Astrocyte of the cerebellum (primary cell): Measurements from ENCODE around the gene SPRY2.

ENCODE experiments used
- DNase-seq: peaks from one replicate; pipeline ENCODE4 v3.0.0-alpha.2; 2011; ENCODE audit warnings: low read depth
- H3K4me3 ChIP-seq: 2 replicates; pipeline ENCODE4 v1.5.1; 2011; ENCODE audit warnings: mild to moderate bottlenecking, low read depth, low read length, moderate library complexity
- in situ Hi-C: cut with HindIII; loops from 2 replicates; pipeline ENCODE4 v1.10.0; 2017; ENCODE audit warnings: low sequenced_read_pairs
- TF ChIP-seq, protein P1 (sequence below): IDR thresholded peaks from 2 replicates; pipeline ENCODE4 v1.5.1; 2012; ENCODE audit warnings: low read length, low read depth, moderate library complexity, mild to moderate bottlenecking; ENCODE audit errors: missing control alignments

The SPRY2 gene

DNA sequence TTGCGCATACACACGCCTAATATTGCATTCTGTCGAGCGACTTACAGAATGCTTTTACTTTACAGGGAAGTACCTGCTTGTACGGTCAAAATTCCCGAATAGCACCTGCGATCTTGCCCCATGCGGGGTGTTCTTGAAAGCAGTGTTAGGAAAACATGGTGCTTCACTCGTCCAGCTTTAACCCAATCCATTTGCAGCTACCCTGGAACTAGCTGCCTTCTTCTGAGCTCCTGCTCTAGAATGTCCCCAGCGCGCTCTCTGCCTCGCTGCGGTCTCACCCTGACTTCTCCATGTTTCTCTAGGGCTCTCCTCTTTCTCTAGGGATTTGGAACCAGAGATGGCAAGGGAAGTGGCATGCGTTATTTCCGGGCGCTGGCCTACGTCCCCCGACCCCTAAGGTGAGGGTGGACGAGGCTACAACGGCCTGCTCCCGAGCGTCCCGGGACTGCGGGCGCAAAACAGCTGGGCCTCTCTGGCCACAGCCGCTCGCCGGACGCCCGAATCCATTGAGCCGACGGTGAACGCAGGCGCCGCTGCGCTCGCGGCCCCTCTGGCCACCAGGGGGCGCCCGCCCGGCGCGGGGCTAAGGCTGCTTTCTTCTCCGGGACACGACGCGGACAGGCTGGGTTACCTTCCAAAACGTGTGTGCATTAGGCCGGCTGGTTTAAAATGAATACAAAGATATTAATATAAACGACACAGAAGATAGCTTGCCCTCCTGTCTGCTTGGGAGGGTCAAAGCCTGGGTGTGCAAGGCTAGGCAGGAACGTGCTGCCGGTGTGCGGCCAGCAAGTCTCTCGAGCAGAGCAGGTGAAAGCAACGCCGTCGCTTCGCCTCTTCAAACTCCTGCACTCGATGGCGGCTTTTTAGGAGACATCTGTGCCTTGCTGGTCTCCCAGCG, 1.8 kb upstream of the SPRY2 start:
- TF ChIP-seq, protein P1, sequence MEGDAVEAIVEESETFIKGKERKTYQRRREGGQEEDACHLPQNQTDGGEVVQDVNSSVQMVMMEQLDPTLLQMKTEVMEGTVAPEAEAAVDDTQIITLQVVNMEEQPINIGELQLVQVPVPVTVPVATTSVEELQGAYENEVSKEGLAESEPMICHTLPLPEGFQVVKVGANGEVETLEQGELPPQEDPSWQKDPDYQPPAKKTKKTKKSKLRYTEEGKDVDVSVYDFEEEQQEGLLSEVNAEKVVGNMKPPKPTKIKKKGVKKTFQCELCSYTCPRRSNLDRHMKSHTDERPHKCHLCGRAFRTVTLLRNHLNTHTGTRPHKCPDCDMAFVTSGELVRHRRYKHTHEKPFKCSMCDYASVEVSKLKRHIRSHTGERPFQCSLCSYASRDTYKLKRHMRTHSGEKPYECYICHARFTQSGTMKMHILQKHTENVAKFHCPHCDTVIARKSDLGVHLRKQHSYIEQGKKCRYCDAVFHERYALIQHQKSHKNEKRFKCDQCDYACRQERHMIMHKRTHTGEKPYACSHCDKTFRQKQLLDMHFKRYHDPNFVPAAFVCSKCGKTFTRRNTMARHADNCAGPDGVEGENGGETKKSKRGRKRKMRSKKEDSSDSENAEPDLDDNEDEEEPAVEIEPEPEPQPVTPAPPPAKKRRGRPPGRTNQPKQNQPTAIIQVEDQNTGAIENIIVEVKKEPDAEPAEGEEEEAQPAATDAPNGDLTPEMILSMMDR: peak; percentile 87
- in situ Hi-C loops: loop anchor here (25.0 kb wide), 1 partner anchor 555 kb away; no protein-coding TSS in a partner anchor
- DNase-seq: no peak
- H3K4me3 ChIP-seq: peak overlapping the region; percentile 100

DNA sequence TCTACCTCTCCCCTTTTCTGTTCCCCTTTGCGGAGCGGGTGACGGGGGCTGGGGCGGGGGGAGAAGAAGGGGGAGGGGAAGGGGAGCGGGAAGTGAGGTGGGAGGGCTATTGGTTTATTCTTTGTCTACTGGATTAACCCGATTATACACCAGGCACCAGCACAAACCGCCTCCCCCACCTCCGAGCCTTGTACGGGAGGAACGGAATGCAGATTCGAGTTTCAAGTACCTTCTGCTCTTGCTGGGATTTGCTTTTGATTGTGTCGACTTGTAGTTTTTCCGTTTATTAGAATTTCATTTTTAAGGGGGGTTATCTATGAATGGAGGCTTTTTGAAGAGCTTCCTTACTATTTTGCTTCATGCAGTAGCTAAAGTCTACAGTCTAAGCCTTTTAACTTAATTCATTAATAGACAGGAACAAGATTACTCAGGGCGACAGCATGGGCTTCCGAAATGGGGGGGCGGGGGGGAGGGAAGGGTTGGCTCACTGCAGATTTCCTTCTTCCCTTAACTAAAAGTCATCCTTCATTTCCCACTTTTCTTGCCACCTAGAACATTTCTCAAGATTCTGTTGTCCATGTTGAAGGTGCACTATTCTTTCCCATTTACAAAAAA, 937 bp upstream of the SPRY2 start:
- TF ChIP-seq, protein P1: no peak
- DNase-seq: no peak
- in situ Hi-C loops: loop anchor here (25.0 kb wide), 1 partner anchor 555 kb away; no protein-coding TSS in a partner anchor
- peak overlapping the region; percentile 100 for H3K4me3 ChIP-seq

DNA sequence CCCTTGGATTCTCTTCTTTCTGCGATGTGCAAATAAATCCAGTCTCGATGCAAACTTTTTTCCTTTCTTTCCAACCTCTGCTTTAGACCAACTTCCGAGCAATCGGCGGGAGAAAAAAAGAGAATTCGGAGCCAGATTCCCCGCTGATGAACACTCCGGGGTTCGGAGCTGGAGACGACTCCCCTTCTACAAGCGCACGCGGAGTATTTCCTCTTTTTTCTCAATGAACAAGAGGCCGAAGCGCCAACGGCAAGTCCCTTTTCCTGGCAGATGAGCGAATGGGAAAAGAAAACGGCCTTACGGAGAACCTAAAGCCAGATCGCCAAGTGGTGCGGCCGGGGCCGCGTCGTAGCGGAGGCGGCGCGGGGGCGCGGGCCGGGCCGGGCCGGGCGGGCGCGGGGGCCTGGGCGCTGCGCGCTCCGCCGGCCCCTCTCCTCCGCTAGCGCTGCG, 250 bp downstream of the SPRY2 start:
- TF ChIP-seq, protein P1: no peak
- H3K4me3 ChIP-seq: peak overlapping the region; percentile 100
- no peak for DNase-seq
- in situ Hi-C loops: loop anchor here (25.0 kb wide), 1 partner anchor 553 kb away; no protein-coding TSS in a partner anchor

DNA sequence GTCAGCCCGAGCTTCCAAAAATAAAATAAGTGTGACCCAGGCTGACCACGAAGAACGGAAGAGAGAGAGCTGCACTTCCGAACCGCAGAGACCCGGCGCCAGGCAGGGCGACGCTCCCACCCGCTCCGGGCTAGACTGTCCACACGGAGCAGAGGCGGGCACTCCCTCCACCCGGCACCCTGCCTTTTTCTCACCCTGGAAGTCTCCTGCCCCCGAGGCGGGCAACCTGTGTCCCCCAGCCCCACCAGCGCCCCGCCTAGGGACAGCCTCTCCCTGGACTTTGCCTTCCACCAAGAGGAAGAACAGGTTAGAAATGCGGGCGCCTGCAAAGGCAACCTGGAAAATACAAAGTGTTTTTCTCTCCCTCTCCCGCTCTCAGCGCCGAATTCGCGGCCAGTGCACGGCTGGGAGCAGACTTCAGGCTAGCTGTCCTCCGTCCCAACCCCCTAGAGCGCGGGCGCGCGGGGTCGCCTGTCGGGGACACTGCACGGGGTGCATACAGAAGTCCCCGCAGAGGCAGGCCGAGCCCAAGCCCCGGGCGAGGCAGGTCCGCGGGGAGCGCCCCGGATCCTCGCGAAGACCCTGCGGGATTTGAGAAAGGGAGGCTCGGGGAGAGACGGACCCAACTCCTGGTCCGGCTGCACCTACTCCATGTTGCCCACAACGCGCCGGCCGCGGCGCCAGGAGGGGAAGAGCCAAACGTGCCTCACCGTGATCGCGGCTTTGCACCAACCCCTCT, 845 bp downstream of the SPRY2 start:
- peak overlapping the region; percentile 100 for H3K4me3 ChIP-seq
- in situ Hi-C loops: loop anchor here (25.0 kb wide), 1 partner anchor 553 kb away; no protein-coding TSS in a partner anchor
- TF ChIP-seq, protein P1: no peak
- DNase-seq: no peak

DNA sequence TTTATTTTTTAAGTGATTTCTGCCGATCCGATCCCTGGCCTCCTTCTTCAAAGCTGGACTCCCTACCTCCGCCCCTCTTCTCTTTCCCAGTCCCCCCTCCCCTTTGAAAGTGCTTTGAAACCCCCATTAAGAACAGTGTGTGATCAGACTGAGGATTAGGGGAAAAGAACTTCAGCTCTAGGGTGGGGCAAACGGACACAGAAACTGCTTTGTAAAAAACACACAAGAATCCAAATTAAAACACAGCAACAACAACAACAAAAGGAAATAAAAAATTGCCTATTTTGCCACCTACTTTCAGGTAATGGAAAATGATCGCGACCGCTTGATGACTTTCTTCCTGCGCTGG, 1.4 kb downstream of the SPRY2 start:
- in situ Hi-C loops: loop anchor here (25.0 kb wide), 1 partner anchor 552 kb away; no protein-coding TSS in a partner anchor
- peak overlapping the region; percentile 100 for H3K4me3 ChIP-seq
- TF ChIP-seq, protein P1: no peak
- no peak for DNase-seq
